GM21529 (cell line): ENCODE data around the gene ANO10.
A peak's percentile ranks its signal among the peaks of the same experiment; 100 is the strongest.
"Not testable (repeated sequence)": the region's sequence is repeated elsewhere in the genome, so short reads cannot be mapped to it uniquely, and the experiment has no call there.

Experiments
- ATAC-seq: cut with Tn5 transposase; IDR thresholded peaks from one replicate; pipeline ENCODE4 v1.9.1; 2021; ENCODE audit not compliant: unreplicated experiment

The ANO10 gene

DNA sequence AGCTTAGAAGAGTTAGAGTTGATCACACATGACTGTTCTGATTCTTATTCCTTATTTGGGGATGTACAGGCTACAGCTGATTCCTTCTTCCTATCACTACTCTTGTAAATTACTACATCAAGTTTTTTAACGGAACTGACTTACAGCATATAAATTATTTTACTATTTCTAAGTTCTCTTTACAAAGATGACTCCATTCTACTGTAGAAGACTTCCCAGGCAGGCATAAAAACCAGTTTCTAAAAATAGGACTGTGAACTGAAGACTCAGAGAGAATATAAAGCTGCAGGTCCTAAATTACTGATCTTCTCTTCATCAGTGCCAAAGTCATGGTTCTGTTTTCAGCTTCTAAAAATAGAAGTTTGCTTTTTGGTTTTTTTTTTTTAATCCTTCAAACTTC is 38.9 kb downstream of the ANO10 start:
- ATAC-seq = no peak

DNA sequence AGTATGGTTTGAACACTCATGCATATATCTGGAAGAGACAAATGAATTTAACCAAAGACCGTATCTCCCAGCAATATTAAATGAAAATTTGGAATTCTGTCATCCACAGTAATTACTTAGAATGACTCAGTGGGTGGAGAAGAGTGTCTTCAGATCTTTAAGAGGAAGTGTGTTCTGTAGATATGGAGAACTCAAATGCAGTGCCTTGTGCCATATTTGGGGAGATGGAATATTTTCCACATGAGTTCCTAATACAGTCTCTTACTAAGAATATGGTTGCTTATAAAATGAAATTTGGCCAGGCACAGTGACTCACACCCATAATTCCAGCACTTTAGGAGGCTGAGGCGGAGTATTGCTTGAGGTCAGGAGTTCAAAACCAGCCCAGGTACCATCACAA is 40.5 kb downstream of the ANO10 start:
- no peak for ATAC-seq

GRCh38 chr3:43580181-43580580 is 41.6 kb downstream of the ANO10 start:
- no peak for ATAC-seq

- no peak for ATAC-seq
These were observed 48.2 kb downstream of the ANO10 start for GRCh38 chr3:43573576-43573975.

DNA sequence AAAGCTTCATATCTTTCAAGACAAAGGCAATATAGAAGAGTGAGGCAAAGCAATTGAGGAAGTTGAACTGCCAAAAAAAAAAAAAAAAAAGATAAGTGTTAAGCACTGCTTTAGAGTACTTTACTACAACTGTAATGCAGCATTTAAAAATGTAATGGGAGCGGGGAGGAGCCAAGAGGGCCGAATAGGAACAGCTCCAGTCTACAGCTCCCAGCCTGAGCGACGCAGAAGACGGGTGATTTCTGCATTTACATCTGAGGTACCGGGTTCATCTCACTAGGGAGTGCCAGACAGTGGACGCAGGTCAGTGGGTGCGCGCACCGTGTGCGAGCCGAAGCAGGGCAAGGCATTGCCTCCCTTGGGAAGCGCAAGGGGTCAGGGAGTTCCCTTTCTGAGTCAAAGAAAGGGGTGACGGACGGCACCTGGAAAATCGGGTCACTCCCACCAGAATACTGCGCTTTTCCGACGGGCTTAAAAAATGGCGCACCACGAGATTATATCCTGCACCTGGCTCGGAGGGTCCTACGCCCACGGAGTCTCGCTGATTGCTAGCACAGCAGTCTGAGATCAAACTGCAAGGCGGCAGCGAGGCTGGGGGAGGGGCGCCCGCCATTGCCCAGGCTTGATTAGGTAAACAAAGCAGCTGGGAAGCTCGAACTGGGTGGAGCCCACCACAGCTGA is 56.0 kb downstream of the ANO10 start:
- ATAC-seq = not testable (repeated sequence)

DNA sequence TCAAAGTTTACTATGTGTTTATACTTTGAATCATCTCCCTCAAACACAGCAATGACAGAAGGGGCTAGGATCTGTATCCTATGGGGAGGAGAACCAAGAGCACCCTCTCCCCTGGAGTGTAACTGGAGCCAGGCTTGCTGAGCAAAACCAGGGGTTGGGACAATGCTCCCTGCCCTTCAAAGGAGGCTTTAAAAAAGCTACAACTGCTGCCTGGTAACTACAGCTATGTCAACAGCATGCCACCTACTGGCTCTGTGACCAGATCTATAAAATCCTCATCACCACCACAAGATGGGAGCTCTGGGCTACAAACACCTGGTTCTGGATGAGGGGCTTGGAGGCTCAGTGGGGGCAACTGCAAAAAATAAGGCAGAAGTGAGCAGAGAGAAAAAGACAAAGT is 61.9 kb downstream of the ANO10 start:
- ATAC-seq = no peak

DNA sequence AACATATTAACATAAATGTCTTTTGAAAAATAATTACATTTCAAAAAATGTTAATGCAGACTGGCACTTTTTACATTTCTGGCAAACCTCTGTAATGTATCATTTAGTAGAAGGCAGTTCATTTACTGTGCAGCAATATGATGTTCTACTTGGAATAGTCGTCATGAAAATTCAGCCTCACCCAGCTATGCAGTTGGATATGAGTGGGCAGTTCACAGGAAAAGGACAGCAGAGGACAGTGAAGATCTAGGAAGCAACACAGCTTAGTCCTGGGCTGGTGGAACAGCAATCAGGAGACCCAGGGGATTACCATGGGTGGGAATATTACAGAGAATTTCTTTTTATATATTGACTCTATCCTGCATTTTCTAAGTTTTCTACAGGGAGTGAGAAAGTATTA is 63.6 kb downstream of the ANO10 start:
- ATAC-seq = no peak

GRCh38 chr3:43549626-43550290 is 72.1 kb downstream of the ANO10 start:
- ATAC-seq = no peak

- ATAC-seq = not testable (repeated sequence)
These were observed 77.5 kb downstream of the ANO10 start for GRCh38 chr3:43544277-43544676.

DNA sequence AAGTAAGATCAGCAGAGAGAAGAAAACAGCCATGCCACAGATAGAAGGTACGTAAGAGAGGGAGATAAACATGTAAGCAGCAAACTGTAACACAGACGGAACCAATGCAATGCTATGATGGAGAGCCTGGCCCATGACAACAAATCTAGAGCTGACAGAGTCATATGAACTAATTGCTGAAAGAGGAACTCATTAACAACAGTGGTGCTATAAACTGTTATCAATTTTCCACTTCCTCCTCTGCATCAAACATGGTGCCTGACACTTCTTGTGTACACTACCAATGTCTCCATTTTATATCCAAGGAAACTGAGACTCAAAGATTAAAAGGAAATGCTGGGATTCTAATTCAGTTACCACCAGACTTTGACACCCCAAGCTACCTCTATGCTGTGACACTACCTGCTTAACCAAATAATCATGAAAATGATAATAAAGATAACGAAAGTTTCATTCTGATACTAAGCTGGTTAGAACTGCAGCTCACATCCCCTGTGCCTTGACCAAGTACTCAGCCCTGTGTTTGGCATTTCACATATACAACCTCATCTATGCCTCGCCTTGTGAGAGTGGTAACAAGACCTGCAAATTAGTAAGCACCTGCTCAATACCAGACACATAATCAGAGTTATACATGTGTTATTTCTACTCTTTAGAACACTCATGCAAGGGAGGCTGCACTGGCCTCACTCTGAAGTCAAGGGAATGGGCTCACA is 79.3 kb downstream of the ANO10 start:
- no peak for ATAC-seq

GRCh38 chr3:43540624-43541023 is 81.2 kb downstream of the ANO10 start:
- no peak for ATAC-seq

DNA sequence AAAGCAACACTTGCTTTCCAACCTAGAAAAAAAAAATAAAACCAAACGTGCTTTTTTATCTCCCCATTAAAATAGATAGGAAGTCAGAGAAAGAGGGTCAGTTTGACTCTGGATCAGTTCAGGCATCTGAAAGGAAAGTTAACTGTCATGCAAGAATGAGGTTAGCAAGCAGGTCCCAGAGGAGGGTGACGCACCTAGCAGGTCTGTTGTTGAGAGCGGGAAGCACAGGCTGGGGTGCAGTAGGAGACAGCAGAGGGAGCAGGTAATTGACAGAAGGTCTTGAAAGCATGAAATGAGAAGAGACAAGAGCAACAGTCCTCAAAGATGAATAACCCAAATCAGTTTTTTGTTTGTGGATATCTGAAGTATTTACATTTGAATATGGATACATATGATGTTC is 82.5 kb downstream of the ANO10 start:
- ATAC-seq = no peak

GRCh38 chr3:43537225-43537624 is 84.6 kb downstream of the ANO10 start:
- no peak for ATAC-seq

DNA sequence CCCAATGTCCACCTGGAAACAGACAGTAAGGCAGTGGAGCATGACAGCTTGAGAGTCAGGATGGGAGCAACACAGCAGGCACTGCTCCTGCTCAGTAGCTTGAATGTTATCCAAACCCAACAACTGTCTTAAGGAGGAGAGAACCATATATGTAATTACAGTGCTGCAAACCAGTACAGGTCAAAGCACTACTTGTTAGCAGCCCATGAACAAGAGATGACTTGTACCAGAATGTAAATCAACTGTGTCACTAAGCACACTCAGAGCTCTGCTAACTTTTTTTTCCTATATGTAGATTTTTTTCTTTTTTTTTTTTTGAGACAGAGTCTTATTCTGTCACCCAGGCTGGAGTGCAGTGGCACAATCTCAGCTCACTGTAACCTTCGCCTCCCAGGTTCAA is 87.1 kb downstream of the ANO10 start:
- no peak for ATAC-seq

GRCh38 chr3:43533009-43533408 is 88.8 kb downstream of the ANO10 start:
- ATAC-seq = no peak

DNA sequence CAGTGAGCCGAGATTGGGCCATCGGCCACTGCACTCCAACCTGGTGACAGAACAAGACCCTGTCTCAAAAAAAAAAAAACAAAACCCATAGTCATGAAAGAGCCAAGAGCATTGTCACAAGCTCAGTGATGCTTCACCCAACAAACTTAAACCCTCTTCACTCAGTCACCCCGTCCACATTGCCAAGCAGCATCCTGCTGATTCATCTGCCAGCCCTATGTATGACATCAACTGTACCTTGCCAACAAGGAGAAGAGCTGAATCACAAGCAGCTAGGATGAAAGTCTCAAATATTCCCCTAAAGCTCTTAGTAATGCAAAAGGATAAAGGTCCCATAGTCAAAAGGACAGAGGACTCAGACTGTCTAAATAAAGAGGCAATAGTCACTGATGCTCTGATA is 90.0 kb downstream of the ANO10 start:
- ATAC-seq = no peak

DNA sequence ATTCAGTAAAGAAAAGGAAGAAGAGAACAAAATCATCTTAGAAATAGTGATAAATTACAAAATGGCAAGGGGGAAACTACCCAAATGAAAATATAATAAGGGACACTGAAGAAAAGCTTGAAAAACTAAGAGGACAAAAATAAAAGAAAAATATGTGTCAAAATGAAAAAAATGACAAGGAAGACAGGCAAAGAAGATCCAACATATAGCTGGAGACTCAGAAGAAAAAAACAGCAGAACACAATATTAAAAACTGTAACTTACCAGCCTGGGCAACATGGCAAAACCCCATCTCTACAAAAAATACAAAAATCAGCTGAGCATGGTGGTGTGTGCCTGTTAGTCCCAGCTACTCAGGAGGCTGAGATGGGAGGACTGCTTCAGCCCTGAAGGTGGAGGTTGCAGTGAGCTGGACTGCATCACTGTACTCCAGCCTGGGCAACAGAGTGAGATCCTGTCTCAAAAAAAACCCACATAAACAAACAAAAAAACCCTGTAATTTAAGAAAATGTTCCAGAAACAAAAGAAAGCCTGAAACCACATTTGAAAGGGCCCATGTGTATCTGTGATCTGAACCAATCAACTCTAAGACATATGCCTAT is 93.2 kb downstream of the ANO10 start:
- ATAC-seq = no peak

DNA sequence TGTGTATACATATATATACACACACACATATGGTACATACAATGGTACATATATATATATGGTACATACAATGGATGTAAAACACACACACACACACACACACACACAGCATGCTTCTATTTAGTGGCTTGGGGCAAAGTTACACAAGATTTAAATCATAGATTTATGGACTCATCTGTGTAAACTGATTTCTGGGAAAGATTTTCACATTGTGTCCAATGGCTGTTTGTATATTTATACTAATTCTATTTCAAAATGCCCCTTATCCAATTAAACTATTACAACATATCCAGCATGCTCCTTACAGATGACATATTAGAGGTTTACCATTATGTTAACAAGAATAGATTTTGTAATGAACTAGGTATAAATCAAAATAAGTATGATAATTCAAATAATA is 94.9 kb downstream of the ANO10 start:
- ATAC-seq = no peak

DNA sequence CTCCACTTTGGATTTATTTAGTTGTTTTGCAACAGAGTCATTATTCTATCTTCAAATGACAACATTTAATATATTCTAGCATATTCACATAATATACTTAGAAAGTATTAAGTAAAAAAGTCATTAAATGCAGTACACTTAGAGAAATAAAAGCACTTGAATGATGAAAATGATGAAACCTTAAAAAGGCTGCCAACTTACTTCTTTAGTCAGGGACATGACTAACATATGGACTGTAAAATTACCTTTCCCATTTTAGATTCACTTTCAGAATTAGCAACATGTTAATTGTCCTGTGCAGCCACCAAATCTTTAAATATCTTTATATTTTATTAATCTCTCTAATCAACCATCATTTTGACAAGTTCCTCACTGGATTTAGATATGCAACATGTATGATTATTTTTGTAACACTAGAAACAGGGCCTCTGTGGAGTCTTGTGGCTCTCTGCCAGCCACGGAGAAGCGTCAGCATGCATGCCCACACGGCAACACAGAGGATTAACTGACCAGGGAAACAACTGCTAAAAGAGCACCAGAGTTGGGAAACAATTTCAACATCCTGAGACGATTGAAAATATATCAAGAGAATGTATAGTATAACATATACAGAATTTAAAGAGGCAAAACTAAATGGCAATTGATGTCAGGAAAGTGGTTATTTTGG is 95.7 kb downstream of the ANO10 start:
- no peak for ATAC-seq

- no peak for ATAC-seq
These were observed 96.4 kb downstream of the ANO10 start for GRCh38 chr3:43525386-43525785.

DNA sequence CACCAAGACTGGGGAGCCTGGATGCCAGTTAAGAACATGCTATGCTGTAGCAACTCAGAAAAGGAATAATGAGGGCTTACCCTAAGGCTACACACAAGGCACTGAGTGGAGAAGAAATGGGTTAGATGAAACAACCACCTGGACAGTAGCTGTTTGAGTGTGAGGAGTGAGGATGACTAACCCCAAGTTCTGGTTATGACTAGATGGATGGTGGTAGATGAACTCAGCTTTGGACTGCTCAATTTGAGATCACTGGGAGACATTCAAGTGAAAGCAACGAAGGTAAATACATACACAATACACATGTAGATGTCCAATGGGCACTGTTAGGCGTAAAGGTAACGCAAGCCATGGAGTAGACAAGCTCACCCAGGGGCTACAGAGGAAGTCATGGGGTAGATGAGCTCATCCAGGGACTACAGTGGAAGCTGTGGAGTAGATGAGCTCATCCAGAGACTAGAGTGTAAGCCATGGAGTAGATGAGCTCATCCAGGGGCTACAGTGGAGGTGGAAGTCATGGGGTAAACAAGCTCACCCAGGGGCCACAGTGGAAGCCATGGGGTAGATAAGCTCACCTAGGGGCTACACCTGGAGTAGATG is 98.3 kb downstream of the ANO10 start:
- ATAC-seq = peak; percentile 97
